GM18951 (cell line): ENCODE results near the gene HAUS6.
"Not testable (repeated sequence)": the region's sequence is repeated elsewhere in the genome, so short reads cannot be mapped to it uniquely, and the experiment has no call there.

Experiments
- POLR2A ChIP-seq: IDR thresholded peaks from 4 replicates; pipeline ENCODE4 v1.6.1; 2011; ENCODE audit warnings: mild to moderate bottlenecking; ENCODE audit not compliant: insufficient read length, insufficient read depth; ENCODE audit errors: extremely low read depth
- in situ Hi-C: fragments of 300-500 bp; cut with MboI; formaldehyde crosslinking; loops from one replicate; pipeline ENCODE4 v1.12.0; 2022; ENCODE audit warnings: low sequenced_read_pairs, mixed read lengths, inconsistent platforms; ENCODE audit not compliant: unreplicated experiment

Gene HAUS6

DNA sequence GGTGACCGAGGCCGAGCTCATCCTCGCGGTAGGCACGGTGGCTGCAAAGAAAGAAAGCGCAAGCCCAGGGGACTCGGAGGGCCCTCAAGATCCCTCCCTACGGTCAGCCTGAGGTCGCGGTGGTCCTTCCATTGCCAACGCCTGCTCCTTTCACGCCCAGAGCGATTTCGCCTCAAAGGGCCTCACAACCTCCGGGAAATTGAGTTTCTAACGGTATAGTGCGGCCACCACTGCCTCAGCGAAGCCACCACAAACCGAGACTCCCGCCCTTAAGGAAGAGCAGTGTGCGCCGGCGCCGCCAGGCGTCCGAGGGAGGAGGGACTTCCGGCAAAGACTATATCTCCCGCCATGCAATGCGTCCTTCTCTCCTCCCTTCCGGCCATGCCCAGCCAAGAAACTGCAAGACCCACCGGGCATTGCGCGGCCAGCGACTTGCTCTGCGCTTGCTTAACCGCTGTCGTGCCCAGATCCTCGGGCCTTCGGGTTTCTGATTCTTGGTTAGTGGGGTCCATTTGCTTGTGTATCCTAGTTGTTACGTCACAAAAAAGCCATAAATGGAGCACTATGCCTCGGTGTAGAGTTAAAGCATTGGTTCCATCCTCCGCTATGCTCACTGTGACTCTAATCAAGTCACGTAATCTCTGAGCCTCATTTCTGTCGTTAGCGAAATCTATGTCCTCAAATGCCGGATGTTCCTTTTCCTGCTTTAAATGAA is at the start of gene HAUS6:
HAUS6 (minus strand) TSS at position 274 of the 715 bp plus-strand sequence; CDS start at position 21, 253 bp downstream.
- TF ChIP-seq POLR2A, result peak; percentile 85
- in situ Hi-C loops, result no loop called here

GRCh38 chr9:19152160-19152498 is 49.4 kb upstream of the HAUS6 start:
- in situ Hi-C loops, result not testable (repeated sequence)

DNA sequence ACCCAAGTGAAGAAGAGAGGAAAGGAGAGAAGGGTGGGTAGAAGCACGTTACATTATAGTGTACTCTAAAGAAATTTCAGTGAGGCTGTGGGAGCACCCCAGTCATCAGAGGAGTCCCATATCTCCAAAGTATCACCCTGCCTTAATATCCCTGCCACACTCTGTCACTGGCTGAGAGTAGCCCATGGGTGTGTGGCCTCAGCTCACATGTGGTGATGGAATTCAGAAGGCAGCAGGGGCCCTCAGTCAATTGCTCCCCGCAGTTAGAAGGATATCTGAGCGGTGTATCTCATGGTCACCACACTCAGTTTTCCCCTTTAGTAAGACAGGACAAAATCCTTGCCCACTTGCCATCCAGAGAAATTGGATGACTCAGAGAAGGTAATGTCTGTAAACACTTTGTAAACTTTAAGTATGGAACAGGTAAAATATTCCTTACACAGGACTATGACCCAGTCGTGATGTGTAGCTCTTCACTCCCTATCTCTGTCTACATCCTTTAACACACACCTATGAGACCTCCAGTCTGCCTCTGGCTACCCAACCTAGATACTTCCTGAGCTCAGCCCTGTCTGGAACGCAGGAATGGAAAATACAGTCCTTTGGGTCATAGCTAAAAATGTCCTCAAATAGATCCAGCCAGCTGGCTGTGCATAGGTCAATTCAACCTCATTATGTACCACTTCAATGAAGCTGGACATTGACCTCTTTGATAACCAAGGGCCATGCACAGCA is 48.9 kb upstream of the HAUS6 start:
- in situ Hi-C loops, result no loop called here
- no peak for TF ChIP-seq POLR2A

DNA sequence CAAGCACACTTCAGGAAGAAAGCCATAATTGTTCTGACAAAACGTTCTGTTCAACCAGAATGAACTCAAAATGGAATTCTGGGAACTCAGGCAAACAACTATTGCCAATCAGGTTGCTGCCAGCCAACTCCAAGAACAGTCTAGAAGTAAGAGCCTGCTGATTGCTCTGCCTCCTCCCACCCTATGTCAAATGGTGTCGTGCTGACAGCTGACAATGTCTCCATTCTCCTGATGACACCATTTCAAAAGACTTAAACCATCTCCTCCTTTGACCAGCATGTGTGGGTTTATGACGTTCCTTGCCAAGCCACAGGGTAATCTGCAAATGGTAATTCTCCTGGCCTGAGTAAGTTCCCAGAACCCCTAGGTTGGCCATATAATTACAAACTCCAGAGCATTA is 46.5 kb upstream of the HAUS6 start:
- in situ Hi-C loops, result no loop called here
- TF ChIP-seq POLR2A, result no peak

DNA sequence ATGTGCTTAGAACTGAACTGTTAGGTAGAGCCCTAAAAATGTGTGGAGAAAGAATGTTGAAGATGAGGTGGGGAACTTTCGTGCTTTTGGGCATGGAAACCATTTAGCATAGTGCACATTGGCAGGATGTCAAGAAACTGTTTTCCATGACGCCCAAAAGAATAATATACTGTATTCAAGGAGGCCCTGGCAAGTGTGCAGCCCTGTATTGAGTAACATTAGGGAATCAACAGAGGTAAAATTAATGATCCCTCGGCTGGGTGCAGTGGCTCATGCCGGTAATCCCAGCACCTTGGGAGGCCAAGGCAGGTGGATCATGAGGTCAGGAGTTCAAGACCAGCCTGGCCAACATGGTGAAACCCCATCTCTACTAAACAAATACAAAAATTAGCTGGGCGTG is 45.5 kb upstream of the HAUS6 start:
- in situ Hi-C loops, result no loop called here
- no peak for TF ChIP-seq POLR2A

DNA sequence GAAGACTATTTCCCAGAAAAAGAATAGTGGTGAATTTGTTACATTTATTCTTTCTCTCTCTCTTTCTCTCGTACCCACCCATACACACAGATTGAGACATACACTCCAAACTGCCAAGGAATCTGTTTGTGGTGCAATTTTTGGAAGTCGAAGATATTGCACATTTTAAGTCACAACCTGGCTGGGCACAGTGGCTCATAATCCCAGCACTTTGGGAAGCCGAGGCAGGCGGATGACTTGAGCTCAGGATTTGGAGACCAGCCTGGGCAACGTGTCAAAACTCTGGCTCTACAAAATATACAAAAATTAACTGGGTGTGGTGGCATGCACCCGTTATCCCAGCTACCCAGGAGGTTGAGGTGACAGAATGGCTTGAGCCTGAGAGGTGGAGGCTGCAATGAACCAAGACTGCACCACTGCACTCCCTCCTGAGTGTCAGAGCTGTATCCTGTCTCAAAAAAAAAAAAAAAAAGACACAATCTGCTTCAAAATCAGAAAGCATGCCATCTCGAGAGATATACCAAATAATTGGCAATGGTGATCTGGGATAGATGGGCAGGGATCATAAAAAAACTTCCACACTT is 43.8 kb upstream of the HAUS6 start:
- TF ChIP-seq POLR2A, result no peak
- in situ Hi-C loops, result no loop called here

DNA sequence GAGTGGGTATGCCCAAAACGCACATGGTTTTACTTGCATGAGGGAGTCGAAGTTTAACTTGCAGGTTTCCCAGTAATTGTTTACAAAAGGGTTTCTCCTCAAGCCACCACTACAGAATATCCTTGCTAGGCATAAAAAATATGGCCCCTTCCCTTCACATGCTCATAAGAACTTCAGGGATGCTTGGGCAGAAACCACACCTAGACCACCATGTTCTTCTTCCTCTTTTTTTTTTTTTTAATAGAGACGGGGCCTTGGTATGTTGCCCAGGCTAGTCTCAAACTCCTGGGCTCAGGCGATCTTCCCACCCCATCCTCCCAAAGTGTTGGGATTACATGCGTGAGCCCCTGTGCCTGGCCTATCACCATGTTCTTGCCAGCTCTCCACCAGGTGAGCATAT is 43.2 kb upstream of the HAUS6 start:
- in situ Hi-C loops, result no loop called here
- TF ChIP-seq POLR2A, result no peak

DNA sequence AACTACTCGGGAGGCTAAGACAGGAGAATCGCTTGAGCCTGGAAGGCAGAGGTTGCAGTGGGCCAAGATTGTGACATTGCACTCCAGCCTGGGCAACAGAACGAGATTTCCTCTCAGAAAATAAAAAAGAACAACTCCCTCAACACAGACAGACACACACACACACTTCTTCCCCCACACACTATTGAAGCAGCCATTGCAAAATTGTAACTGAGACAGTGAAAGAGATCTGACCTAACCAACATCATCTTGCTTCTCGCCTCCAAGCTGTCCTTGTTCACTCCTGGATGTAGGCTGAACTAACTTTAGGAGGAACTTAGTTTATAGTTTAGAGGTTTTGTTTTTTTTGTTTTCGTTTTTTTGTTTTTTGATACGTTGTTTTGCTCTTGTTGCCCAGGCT is 37.6 kb upstream of the HAUS6 start:
- TF ChIP-seq POLR2A, result no peak
- in situ Hi-C loops, result no loop called here

- in situ Hi-C loops, result no loop called here
- no peak for TF ChIP-seq POLR2A
These were observed 35.4 kb upstream of the HAUS6 start for GRCh38 chr9:19138084-19138483.

DNA sequence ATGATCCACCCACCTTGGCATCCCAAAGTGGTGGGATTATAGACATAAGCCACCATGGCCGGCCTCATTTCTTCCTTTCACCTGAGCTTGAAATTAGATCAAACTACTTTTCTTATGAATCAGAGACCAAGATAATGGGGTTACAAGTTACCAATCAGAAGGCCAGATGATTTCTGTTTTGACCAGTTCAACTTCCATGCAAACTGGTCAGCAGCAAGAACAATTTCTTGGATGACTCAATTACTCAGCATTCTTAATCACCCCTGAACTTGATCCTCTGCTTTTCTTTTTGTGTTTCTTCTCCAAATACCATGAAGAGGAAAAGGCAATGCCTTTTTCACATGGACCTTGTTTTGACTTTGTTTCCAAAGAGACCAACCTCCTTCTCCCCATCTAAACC is 34.6 kb upstream of the HAUS6 start:
- in situ Hi-C loops, result no loop called here
- TF ChIP-seq POLR2A, result no peak

DNA sequence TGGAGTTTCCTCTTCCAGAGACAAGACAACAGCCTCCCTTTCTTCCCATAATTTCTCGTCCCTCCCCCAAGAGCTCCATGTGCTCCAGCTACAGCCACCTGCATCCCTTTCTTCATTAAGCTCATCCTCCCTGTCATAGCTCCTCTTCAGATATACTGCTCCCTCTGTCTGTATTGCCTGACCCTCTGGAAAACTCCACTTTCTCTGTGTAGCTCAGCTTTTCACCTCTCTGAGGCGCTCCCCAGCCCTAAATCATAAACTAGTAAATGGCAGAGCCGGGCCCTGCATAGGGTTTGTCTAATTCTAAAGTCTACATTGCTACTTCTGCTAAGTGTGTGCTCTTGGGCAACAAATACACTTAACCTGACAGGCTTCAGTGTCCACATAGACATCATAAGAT is 33.4 kb upstream of the HAUS6 start:
- no peak for TF ChIP-seq POLR2A

DNA sequence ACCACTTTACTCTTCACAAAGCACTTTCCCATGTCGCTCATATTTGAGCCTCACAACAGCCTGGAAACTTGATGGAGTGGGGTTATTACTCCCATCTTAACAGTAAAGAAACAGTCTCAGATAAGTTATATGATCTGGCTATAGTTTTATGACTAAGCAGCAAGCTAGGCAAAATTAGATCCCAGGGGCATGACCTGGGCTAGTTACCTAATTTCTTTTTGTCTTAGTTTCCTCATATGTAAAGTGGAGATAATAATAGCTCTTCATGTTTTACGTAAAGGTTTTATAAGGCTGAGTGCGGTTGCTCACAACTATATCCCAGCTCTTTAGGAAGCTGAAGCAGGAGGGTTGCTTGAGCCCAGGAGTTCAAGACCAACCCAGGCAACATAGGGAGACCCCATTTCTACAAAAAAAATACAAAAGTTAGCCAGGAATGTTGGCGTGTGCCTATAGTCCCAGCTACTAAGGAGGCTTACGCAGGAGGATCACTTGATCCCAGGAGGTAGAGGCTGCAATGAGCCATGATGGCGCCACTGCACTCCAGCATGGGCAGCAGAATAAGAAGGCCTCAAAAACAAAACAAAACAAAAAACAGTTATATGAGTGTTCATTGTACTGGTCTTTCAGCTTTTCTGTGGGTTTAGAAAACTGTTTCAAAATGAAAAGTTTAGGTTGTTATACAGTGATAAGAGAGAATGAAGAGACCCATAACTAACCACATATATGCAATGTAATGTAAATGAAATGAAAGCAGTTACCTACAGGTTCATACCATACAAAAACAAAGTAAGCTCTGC is 31.0 kb upstream of the HAUS6 start:
- in situ Hi-C loops, result no loop called here
- no peak for TF ChIP-seq POLR2A

More for the DNA sequence above, 33.4 kb upstream of the HAUS6 start:
- in situ Hi-C loops, result no loop called here

DNA sequence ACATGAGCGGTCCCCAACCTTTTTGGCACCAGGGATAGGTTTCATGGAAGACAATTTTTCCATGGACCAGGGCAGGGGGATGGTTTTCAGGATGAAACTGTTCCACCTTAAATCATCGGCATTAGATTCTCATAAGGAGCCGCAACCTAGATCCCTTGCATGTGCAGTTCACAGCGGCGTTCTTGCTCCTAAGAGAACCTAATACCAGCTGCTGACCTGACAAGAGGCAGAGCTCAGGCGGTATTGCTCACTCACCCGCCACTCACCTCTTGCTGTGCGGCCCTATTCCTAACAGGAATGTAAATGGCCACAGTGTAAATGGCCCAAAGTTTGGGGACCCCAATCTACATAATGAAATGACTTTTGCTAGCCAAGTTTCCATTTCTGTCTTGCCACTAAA is 27.7 kb upstream of the HAUS6 start:
- in situ Hi-C loops, result no loop called here
- TF ChIP-seq POLR2A, result no peak

GRCh38 chr9:19127871-19128500 is 25.3 kb upstream of the HAUS6 start:
- TF ChIP-seq POLR2A, result peak; percentile 33
- in situ Hi-C loops, result no loop called here
